HL-60 (cell line): ENCODE measurements around the gene DAD1.

Source experiments
- CTCF ChIP-seq: IDR thresholded peaks from one replicate; pipeline ENCODE4 v1.5.1; 2011; ENCODE audit warnings: low read length, control low read depth, inconsistent platforms; ENCODE audit not compliant: insufficient read depth
- POLR2AphosphoS5 ChIP-seq: IDR thresholded peaks from 2 replicates; pipeline ENCODE4 v1.6.1; 2012; ENCODE audit warnings: low read depth
- TF ChIP-seq, protein P1 (sequence below): IDR thresholded peaks from 2 replicates; pipeline ENCODE4 v1.6.1; 2012; ENCODE audit warnings: low read depth; ENCODE audit not compliant: insufficient replicate concordance

DNA sequence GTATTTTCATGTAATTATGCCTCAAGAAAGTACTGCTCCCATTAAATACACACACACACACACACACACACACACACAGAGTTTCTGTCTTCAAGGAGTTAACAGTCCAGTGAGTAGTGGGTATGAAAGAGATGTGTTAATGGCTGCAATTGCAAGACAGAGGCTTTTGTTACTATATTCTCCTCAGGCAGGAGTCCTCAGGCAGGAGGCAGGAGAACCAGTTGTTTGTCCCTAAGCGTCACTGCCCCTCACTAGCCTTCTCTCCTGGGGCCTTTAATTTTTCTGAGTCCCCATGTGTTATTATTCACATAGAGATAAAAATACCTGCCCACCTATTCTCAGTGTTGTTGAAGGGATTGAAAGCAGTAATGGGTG is 31.2 kb downstream of the DAD1 start:
- TF ChIP-seq CTCF (no peak), POLR2AphosphoS5 (no peak)
- TF ChIP-seq, protein P1, sequence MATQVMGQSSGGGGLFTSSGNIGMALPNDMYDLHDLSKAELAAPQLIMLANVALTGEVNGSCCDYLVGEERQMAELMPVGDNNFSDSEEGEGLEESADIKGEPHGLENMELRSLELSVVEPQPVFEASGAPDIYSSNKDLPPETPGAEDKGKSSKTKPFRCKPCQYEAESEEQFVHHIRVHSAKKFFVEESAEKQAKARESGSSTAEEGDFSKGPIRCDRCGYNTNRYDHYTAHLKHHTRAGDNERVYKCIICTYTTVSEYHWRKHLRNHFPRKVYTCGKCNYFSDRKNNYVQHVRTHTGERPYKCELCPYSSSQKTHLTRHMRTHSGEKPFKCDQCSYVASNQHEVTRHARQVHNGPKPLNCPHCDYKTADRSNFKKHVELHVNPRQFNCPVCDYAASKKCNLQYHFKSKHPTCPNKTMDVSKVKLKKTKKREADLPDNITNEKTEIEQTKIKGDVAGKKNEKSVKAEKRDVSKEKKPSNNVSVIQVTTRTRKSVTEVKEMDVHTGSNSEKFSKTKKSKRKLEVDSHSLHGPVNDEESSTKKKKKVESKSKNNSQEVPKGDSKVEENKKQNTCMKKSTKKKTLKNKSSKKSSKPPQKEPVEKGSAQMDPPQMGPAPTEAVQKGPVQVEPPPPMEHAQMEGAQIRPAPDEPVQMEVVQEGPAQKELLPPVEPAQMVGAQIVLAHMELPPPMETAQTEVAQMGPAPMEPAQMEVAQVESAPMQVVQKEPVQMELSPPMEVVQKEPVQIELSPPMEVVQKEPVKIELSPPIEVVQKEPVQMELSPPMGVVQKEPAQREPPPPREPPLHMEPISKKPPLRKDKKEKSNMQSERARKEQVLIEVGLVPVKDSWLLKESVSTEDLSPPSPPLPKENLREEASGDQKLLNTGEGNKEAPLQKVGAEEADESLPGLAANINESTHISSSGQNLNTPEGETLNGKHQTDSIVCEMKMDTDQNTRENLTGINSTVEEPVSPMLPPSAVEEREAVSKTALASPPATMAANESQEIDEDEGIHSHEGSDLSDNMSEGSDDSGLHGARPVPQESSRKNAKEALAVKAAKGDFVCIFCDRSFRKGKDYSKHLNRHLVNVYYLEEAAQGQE = no peak
